Body of pancreas (tissue), 4 donors: ENCODE results near the gene GCA. TPM values are rescaled to one million over a fixed set of nuclear protein-coding genes. Genes with fewer than 3 reads are reported as not detected.

Experiments used
- ATAC-seq: fragments of 150-250 bp; one replicate; pipeline ENCODE4 v1.9.1; 2016
- DNase-seq, 4 donors: peaks; one replicate each; pipeline ENCODE4 v3.0.0-alpha.2; 2019
- H3K27ac ChIP-seq, 4 donors: fragments of 200-600 bp; sonication (generic); 1 replicate in 3 of 4; 2 replicates in 1 of 4; pipeline versions ENCODE4 v1.5.1 to v1.6.1; 2016 to 2019; ENCODE audit warnings: mild to moderate bottlenecking in 1 of 4, mixed read lengths in 1 of 4, moderate library complexity in 1 of 4
- H3K27me3 ChIP-seq, 2 donors: fragments of 200-600 bp; sonication (generic); one replicate each; pipeline ENCODE4 v1.6.0; 2016; ENCODE audit warnings: mild to moderate bottlenecking in 1 of 2
- H3K36me3 ChIP-seq, 2 donors: fragments of 200-600 bp; sonication (generic); replicated peaks in 1 of 2; 2 replicates each; pipeline ENCODE4 v1.5.1; 2016; ENCODE audit warnings: low read depth in 2 of 2; ENCODE audit not compliant: insufficient read depth in 1 of 2
- H3K4me1 ChIP-seq: fragments of 200-600 bp; sonication (generic); one replicate; pipeline ENCODE4 v1.6.0; 2016
- H3K4me3 ChIP-seq, 2 donors: fragments of 200-600 bp; sonication (generic); 1 replicate in 1 of 2; 2 replicates in 1 of 2; pipeline ENCODE4 v1.5.1; 2016 to 2019
- H3K9me3 ChIP-seq, 3 donors: fragments of 200-600 bp; sonication (generic); 1 replicate in 2 of 3; 2 replicates in 1 of 3; pipeline ENCODE4 v1.5.1; 2016
- POLR2A ChIP-seq, 3 donors: fragments of 450-650 bp; IDR thresholded peaks; one replicate each; pipeline ENCODE4 v1.6.1; 2016; ENCODE audit warnings: antibody characterized with exemption in 3 of 3, mild to moderate bottlenecking in 2 of 3
- WGBS, 2 donors: methylation state at CpG; one replicate each; pipeline ENCODE4 v1.1.5; 2017; 5-methylcytosine and 5-hydroxymethylcytosine counted together
- intact Hi-C: fragments of 100-400 bp; cut with DNase I; formaldehyde crosslinking; loops from one replicate; pipeline ENCODE4 v1.15.1; 2023
- total RNA-seq, 2 donors: library from RNA; depleted of rRNA; stranded (reverse); fragments of >200 nt; gene quantifications; one replicate each; pipeline ENCODE4 v1.1.0, GENCODE V29; 2016
- TF ChIP-seq, protein P1 (sequence below), 7 experiments: fragments of 450-650 bp in 4 of 7; fragments of 200-600 bp in 3 of 7; sonication (generic) in 3 of 7; IDR thresholded peaks; one replicate each; pipeline ENCODE4 v1.5.1; 2016 to 2019; ENCODE audit warnings: antibody characterized with exemption in 7 of 7

The GCA gene
- total RNA-seq, 2 donors from 2014 or later = 14.0 to 15.2 TPM

DNA sequence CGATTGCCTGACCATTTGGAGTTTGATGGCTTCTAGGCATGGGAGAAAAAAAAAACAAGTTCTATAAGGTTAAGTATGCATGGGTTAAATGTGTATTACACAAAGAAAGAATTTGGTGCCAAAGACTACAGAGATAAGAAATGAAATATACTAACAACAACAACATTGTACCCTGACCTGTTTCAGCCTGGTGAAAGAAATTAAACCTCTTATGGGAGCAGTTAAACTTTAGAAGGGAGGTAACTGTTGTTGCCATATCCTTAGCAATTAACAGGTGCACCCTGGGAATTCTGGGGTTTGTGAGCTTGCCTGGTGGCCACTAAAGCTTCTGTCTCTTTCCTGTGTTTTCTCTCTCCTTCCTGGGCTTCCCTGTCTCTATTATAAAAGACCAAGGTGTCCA, 19.0 kb upstream of the GCA start:
- WGBS, 2 donors = 96 to 100% methylated on average over 1 of the region's 1 CpG
- no peak for ATAC-seq
- DNase-seq = no peak
- intact Hi-C loops = no loop called here
- Histone ChIP-seq H3K27ac (no peak overlapping the region), H3K36me3 (no peaks in the 10 kb centered on the region), H3K4me1 (peaks cover 9% of the 10 kb centered on the region), H3K4me3 (no peak overlapping the region), H3K27me3 (no peaks in the 10 kb centered on the region), H3K9me3 (no peaks in the 10 kb centered on the region)
- TF ChIP-seq, protein P1, sequence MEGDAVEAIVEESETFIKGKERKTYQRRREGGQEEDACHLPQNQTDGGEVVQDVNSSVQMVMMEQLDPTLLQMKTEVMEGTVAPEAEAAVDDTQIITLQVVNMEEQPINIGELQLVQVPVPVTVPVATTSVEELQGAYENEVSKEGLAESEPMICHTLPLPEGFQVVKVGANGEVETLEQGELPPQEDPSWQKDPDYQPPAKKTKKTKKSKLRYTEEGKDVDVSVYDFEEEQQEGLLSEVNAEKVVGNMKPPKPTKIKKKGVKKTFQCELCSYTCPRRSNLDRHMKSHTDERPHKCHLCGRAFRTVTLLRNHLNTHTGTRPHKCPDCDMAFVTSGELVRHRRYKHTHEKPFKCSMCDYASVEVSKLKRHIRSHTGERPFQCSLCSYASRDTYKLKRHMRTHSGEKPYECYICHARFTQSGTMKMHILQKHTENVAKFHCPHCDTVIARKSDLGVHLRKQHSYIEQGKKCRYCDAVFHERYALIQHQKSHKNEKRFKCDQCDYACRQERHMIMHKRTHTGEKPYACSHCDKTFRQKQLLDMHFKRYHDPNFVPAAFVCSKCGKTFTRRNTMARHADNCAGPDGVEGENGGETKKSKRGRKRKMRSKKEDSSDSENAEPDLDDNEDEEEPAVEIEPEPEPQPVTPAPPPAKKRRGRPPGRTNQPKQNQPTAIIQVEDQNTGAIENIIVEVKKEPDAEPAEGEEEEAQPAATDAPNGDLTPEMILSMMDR (IDR thresholded peaks at IDR 0.05) = no peak
- no peak for TF ChIP-seq POLR2A (IDR thresholded peaks at IDR 0.05)

DNA sequence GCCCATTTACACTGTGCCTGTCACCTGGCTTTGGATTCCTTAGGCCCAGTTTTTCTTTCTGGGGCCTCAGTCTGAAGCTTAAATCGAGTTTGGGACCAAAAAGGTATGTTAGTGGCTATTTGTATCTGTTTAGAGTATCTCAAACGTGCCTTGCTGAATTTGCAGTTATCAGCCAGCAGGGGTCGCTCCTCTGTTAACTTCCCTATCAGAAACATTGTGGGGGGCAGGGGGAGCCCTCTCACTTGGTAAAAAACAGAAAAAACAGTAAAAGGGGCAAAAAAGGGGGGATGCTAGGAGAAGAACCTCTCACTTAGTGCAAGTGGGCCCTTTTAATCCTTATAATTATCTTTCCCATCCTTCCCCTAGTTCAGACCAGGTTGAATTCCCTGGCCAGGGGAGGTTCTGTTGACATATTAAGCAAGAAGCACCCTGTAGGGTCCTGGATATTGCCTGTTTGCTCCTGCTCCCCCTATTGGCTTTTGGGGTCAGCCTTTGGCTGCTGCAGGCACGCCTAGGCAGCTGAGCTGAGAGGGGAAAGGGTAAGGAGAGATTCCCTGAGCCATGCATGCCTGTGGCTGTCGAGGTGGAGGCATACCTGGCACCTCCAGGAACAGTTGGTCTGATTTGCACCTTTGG, 16.7 kb upstream of the GCA start:
- ATAC-seq (no peak), DNase-seq (no peak)
- Histone ChIP-seq H3K27ac (no peak overlapping the region), H3K4me3 (no peak overlapping the region), H3K4me1 (no peaks in the 10 kb centered on the region), H3K9me3 (no peaks in the 10 kb centered on the region), H3K27me3 (no peaks in the 10 kb centered on the region), H3K36me3 (no peaks in the 10 kb centered on the region)
- WGBS, 2 donors = 61 to 67% methylated on average over 5 of the region's 5 CpGs
- TF ChIP-seq, protein P1 (IDR thresholded peaks at IDR 0.05) = peak in 6 of 7 experiments; percentile 7 to 32 (median 30)
- no peak for TF ChIP-seq POLR2A (IDR thresholded peaks at IDR 0.05)
- intact Hi-C loops = no loop called here

DNA sequence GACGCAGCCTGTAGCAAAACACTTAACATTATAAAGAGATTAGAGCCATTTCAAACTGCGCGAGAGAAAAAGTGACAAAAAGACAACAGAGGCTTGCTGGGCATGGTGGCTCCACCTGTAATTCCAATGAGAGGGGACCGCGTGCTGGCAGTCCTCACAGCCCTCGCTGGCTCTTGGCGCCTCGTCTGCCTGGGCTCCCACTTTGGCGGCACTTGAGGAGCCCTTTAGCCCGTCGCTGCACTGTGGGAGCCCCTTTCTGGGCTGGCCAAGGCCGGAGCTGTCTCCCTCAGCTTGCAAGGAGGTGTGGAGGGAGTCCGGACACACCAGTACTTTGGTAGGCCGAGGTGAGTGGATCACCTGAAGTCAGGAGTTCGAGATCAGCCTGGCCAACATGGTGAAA, 16.1 kb upstream of the GCA start:
- no peak for ATAC-seq
- Histone ChIP-seq H3K36me3 (no peaks in the 10 kb centered on the region), H3K27ac (no peak overlapping the region), H3K9me3 (no peaks in the 10 kb centered on the region), H3K27me3 (no peaks in the 10 kb centered on the region), H3K4me3 (no peak overlapping the region), H3K4me1 (no peaks in the 10 kb centered on the region)
- intact Hi-C loops = no loop called here
- WGBS, 2 donors = 93 to 96% methylated on average over 15 of the region's 15 CpGs
- TF ChIP-seq, protein P1 (IDR thresholded peaks at IDR 0.05) = no peak
- no peak for TF ChIP-seq POLR2A (IDR thresholded peaks at IDR 0.05)
- DNase-seq = no peak

DNA sequence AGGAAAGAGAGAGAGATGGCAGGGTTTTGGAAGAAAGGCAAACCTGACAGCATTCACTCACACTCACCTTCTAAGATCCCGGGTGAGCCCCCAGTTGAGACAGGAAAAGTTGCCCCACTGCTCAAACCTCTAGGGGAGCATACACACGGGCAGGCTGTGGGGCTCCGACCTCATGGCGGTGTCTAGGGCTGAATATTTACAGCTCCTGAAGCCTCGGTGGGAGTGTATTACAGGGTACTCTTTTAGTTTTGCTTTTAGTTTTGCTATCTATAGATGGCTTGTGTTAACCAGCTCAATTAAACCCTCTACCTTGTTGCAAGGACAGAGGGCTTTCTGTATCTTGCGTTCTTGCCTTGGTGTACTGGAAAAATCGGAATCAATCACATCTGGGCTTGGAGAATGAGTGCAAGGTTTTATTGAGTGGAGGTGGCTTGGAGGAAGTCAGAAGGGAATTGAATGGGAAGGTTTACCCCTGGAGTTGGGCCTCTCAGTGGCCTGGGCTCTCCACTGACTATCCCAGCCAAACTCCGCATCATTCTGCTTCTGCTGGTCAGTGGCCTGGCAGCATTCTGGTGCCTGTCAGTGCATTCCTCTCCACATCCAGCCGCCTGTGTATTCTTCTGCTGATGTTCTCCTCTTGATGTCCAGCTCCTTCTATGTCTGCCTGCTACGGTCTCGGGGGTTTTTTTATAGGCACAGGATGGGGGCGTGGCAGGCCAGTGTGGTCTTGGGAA, 15.3 kb upstream of the GCA start:
- Histone ChIP-seq H3K36me3 (no peaks in the 10 kb centered on the region), H3K27me3 (no peaks in the 10 kb centered on the region), H3K4me1 (no peaks in the 10 kb centered on the region), H3K27ac (no peak overlapping the region), H3K4me3 (no peak overlapping the region), H3K9me3 (no peaks in the 10 kb centered on the region)
- WGBS, 2 donors = 89 to 95% methylated on average over 12 of the region's 12 CpGs
- intact Hi-C loops = no loop called here
- ATAC-seq (no peak), DNase-seq (no peak)
- TF ChIP-seq POLR2A (IDR thresholded peaks at IDR 0.05) = no peak
- TF ChIP-seq, protein P1 (IDR thresholded peaks at IDR 0.05) = no peak
